Cardiac septum (tissue), 1 donor: ENCODE results near the gene CD74. TPM values are rescaled to one million over a fixed set of nuclear protein-coding genes. Genes with fewer than 3 reads are reported as not detected.

Experiments used
- total RNA-seq: library from RNA; stranded (reverse); fragmentation: NEBNext Ultra II Directional; extraction: Animal tissue kit (Norgen Biotek cat#: 25700); gene quantifications from one replicate; pipeline ENCODE4 v1.2.1, GENCODE V29; 2021
- donor health status: DM: no; HTN: no; CAD: no.

CD74 gene
- total RNA-seq, 1 donor from 2014 or later, result 239 TPM

Other genes with a start within 250 kb of the CD74 start
- 0.16 TPM for gene CDX1, start 246.1 kb downstream of the CD74 start, total RNA-seq
- gene SLC6A7, start 222.8 kb downstream of the CD74 start, total RNA-seq, result not detected
- 22.7 TPM for gene CAMK2A, start 123.1 kb downstream of the CD74 start, total RNA-seq
- gene ARSI, start 110.0 kb downstream of the CD74 start, total RNA-seq, result 0.38 TPM
- 15.5 TPM for gene TCOF1, start 55.2 kb downstream of the CD74 start, total RNA-seq
- gene RPS14, start 36.8 kb upstream of the CD74 start, total RNA-seq, result 852 TPM
- 67.6 TPM for gene NDST1, start 95.2 kb upstream of the CD74 start, total RNA-seq
- gene SYNPO, start 227.8 kb upstream of the CD74 start, total RNA-seq, result 829 TPM
- 10.0 TPM for gene MYOZ3, start 248.3 kb upstream of the CD74 start, total RNA-seq